Glomerular visceral epithelial cell (primary cell): ENCODE results near the gene FRRS1.
A peak's percentile ranks its signal among the peaks of the same experiment; 100 is the strongest.

ENCODE experiments used
- DNase-seq: peaks from one replicate; pipeline ENCODE4 v3.0.0-alpha.2; 2016; ENCODE audit errors: extremely low spot score

Gene FRRS1

DNA sequence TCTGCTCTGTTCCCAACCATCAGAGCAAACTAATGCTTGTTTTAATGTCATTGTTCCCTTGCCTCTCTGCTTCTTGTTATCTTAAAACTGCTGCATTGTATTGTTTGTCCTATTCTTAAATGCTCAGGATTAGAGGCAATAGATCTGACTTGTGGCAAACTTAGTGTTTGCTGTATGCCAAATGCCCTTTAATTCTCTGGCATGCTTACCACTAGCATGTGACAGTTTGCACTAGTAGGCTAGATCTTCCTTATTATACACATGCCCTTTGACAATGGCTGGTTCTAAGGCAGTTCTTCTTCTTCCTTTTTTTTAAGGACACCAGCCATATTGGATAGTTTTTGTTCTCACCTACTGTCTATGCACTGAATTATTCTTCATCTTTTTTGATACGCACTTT is 90.4 kb downstream of the FRRS1 start:
- no peak for DNase-seq

DNA sequence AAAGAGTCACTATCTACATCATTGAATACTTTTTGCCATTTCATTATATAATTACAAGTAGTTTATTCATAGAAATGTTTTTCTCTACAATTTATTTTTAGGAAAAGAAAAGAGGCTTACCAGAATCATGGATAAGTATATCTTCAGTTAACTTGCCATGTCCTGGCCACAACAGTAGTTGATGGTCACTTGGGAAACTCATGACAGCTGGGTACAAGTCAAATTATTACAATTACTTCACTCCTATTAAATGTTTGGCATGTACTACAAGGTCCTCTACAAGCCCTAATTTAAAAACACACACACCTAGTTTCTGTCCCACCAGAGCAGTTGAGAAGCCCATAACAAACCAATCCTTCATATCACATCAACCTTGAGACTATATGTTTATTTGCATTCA is 91.1 kb downstream of the FRRS1 start:
- DNase-seq: no peak

DNA sequence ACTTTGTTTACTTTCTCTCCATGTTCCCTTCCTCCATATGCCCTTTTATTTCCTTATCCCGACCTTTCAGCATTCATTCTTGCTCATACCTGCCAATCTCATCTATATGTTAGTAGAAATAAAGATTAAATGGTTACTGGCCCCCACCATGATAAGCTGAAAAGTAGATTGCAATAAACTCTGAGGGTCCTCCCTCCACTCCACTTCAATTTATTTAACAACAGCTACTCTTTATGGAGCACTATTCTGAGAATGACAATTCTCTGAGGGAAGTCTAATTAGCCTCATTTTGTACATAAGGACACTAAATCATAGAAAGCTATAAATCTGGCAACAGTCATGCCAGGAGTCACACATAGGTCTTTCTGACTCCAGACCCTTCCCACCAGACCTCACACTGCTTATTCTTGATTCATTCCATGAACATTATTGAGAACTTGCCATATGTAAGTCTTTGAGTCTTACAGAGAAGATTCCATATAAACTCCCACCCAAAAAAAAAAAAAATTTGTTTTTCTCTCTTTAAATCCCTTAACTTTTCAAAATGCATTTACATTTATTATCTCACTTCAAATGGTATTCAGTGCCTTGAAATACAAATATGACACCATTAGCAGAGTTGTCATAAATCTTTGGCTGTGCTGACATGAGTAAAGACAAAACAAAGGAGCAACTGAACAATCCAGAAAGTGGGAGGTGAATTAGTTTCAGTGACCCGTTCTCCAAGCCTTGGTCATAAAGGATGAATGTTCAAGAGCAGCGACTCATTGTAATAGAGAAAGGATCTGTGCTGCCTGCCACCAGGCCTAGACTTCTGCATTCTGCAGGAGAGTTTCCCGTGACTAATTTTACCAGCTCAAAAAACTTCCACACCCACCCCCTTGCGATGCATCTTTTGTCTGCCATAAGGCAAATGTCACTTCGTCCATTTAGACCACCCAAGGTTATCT is 92.0 kb downstream of the FRRS1 start:
- DNase-seq: no peak

DNA sequence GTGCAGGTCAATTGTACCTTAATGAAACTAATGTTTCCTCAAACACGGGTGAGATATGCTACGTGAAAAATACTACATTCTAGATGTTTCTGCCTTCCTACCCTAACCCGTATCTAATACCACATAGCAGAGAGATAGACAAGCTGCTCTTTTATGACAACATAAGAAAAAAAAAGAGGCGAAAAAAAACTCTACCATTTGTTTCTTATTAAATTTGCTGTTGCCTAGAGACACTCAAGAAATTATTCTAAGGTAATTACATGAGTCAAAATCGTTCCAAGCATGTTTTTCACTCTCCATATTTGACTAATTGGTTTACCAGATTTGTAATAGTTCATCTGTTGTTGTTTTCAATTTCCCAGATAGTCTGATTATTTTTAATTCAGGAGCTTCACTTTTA is 93.1 kb downstream of the FRRS1 start:
- DNase-seq: no peak

DNA sequence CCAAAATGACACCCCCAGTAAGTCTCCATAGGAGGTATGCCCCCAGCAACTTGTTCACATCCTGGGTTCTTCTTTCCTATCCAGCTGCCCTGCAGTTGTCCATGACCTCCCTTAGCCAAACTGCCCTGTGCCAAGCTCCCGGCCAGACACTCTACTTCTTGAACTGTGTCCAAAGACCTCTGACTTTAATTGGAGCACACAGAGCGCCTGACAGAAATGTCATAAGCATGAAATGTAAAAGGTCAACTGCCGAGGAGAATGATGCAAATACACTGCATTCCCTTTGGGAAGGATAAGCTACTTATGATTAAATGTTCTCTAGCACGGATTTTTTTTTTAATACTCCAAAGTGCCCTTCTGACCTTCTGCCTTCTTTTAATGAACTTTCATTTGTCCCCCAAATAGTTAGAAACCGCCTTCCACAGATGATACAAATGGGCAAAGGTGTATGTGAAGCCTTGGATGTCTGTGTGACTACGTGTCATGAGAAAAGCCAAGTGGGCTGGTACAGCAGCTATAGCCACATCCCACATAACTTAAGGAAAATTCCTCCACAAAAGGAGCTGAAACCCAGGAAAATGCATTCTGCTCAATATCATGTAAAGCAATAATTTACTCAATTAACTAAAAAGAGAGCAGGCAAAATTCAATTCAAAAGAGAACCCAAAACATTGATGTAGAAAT is 93.8 kb downstream of the FRRS1 start:
- no peak for DNase-seq

DNA sequence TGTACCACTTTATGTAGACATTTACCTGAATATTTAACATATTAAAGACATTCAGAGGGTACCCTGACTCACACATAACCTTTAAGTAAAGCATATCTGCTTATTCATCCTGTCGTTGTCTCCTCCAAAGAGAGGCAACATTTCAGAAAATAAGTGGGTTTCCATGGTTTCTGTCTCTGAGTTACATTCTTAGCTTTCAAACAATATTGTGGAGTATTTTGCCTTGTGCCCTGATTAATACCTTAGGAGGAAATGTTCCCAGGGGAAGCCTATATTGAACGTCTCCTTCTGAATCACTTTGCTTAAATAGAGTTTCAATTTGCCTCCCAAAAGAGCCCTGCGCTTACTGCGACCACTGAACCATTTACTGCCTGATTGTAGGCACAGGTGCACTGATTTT is 94.4 kb downstream of the FRRS1 start:
- DNase-seq: no peak

DNA sequence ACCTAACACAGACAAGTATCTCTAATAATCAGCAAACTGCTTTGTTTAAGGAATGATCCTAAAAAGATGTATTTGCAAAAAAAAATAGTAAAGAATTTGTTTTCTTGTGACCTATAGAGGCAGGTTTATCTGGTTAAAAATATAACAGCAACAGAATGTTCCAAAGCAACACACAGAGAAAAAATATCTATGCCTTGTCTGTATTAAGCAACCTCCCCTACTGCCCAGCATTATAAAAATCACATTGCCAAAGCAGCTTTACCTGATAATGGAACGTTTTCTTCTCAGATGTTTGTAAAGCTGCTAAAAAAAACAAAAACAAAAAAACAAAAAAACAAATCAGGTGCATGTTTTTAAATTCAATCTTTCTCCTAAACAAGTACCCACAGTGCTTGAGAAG is 95.9 kb downstream of the FRRS1 start:
- DNase-seq: no peak

DNA sequence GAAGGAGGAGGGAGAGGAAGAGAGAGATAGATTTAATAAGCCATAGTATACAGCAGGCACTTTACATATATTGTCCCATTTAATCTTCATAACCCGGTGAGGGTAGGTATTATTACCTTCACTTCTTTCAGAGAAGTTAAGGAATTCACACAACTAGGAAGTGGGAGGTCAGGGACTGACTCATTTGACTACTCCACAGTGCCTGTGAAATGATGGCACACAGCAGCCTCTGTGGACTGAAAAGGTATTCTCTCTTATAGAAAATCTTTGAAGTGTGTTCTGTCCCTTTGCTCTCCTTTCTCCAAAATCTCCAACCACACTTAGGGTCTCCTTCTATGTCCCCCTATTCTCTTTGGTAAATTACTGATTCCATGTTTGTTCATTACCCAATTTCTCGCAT is 96.6 kb downstream of the FRRS1 start:
- peak; percentile 8 for DNase-seq

DNA sequence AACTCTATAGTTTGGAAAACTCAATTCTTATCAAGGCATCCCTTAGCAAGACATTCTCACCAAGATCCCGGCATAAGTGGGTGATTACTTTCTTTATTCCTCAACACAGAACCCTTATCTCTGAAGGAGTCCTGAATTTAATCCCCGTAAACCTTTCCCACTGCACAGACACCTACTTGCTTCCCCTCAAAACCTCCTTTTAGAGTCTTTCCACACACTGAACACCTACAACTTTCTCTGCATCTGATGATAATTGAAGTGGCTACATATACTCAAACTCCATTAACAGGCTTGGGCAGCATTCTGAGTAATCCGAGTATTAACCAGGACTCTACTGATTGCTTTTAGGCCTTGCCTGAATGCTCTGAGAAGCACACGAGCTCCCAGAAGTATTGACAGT is 97.1 kb downstream of the FRRS1 start:
- no peak for DNase-seq

DNA sequence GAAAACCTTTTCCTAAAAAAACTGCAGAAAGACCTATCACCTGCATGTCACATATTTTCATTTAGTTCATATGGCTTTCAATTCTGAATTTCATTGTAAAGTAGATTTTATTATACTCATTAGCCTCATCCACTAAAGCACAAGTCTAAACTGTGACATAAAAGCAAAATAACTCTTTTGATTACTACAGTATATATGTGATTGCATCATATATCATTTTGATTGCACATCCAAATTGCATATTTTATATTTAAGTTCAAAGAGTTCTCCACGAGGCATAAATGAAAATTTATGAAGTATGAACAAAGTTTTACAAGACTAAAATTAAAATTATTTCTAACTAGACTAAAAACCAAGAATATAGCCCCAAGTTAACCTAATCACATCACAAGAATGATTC is 101.2 kb downstream of the FRRS1 start:
- DNase-seq: no peak

DNA sequence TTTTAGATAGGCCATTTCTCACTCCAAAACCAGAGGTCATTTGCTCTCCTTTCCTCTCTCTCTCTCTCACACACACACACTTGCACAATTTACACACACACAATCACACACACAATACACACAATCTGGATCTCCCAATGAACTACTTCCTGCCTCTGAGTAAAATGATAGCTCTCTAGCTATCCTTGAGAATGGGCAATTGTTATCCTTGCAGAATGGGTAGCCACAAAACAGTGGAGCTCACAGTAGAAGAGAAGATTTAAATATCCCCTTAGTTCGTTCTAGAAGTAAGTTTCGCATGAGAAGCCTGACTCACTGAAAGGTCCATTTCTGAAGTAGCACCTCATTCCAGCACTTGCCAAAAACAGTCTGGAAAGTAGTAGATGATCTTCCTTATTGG is 102.9 kb downstream of the FRRS1 start:
- DNase-seq: no peak

DNA sequence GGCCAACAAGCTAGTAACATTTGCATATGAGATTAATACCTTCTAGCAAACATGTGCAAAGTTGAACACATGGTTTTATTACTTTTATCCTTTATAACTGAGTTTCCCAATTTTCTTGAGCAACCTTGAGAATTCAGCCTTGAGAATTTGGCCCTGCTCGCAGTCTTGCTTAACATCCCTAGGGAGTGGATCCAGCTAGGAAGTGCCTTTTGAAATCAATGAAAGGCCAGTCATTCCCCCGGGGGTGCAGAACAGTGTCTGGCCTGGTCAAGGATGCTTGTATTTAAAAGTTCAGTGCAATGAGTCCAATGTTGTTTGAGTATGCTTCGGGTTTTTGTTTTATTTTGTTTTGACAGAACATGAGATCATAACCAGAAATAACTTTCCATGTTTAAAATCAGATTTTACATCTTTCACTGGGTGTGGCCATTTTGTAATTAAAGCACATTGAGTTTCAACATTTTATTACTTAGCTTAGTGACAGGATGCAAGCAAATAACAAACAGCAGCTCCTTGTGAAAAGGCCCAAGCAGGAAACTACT is 103.8 kb downstream of the FRRS1 start:
- no peak for DNase-seq

DNA sequence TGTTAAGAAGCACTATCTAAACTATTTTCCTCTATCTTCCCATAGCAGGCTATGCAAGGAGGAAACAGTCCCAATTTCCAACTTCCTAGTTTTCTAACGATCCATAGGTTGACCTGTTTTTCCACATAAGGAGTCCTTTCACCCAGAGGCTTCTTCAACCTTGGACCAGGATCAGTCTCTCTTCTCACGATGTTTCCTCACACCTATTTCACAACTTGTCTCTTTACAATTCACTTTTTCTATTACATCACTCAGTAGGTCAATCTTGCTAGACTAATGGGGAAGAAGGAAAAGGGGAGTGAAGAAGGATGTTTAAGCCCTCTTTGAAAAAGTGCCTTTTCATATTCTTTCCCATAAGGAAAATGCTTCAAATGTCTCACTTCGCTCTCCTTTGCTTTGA is 104.7 kb downstream of the FRRS1 start:
- DNase-seq: no peak

DNA sequence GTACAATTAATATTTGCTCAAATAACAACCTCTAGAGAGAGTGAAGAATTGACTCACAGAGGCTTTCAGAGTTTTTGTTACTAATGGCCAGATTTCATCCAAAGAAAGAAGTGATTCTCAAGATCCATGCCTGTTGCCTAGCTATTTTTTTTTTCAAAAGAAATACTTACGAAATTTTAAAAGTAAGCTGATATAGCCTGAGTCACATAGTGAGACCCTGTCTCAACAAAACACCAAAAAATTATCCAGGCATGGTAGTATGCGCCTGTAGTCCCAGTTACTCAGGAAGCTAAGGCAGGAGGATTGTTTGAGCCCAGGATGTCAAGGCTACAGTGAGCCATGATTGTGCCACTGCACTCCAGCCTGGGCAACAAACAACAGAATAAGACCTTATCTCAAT is 105.9 kb downstream of the FRRS1 start:
- DNase-seq: no peak

DNA sequence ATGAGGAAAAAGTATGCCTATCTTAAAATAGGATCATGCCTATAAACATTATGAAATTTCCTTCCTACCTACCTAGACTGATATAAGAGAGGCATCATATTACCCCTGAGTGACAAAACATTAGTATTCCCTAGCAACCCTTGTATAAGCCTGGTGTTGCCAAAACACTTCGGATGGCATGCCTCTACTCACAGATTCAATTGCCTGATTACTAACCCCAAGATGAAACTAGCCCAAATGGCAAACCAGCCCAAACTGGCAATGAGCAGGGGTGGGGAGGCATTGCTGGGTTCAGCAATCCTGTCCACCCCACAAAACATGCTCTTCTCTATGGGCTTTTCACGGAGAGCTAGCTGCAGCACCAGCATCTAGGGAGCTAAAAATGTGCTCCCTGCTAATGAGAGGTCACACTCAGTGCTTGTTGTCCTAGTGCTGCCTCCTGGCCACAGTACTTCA is 106.7 kb downstream of the FRRS1 start:
- DNase-seq: peak; percentile 6
